ENCODE data around the gene SCTR.

Gene SCTR

DNA sequence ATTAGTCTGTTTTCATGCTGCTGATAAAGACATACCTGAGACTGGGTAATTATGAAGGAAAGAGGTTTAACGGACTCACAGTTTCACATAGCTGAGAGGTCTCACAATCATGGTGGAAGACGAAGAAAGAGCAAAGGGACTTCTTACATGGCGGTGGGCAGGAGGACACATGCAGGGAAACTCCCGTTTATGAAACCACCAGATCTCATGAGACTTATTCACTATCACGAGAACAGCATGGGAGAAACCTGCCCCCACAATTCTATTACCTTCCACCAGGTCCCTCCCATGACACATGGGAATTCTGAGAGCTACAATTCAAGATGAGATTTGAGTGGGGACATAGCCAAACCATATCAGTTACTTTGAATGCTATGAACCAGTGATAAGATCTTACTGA is 44.1 kb downstream of the SCTR start:
- TF ChIP-seq EZH2phosphoT487 (IDR thresholded peaks at IDR 0.05; ENCODE audit: low read depth), result no peak
- no peak for TF ChIP-seq CTCF (IDR thresholded peaks at IDR 0.05; ENCODE audit: low read depth, low read length)
- H3K27ac ChIP-seq (ENCODE audit: low read length), result no peak overlapping the region
- H3K36me3 ChIP-seq (replicated peaks; ENCODE audit: low read depth, low read length), result no peaks in the 10 kb centered on the region
- peaks cover 10% of the 10 kb centered on the region for H3K4me1 ChIP-seq (ENCODE audit: low read length)
- H3K9ac ChIP-seq (ENCODE audit: low read length), result no peak overlapping the region
- H3K4me2 ChIP-seq (ENCODE audit: low read length), result no peak overlapping the region
- no peaks in the 10 kb centered on the region for H4K20me1 ChIP-seq (ENCODE audit: insufficient read depth, low read length)
- no peaks in the 10 kb centered on the region for H3K79me2 ChIP-seq (ENCODE audit: low read length)
- H2AFZ ChIP-seq (ENCODE audit: low read depth, low read length), result no peak overlapping the region
- no peaks in the 10 kb centered on the region for H3K9me3 ChIP-seq (ENCODE audit: insufficient read depth, low read length)
- no peaks in the 10 kb centered on the region for H3K27me3 ChIP-seq (ENCODE audit: low read depth, low read length)
- no peak overlapping the region for H3K4me3 ChIP-seq (ENCODE audit: low read length)

DNA sequence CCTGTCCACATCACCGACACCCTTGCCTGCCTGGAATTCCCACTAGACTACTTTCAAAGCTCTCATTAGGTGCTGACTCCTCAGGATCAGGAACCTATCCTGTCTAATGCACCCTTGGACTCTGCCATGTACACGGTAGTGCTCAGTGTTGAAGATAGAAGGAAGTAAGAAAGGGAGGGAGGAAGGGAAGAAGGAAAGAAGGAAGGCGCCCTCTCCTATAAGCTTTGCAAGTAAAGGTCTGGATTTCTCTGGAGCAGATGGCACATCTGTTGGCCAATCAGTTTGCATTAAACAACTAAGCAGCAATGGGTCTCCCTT is 45.3 kb downstream of the SCTR start:
- no peak for TF ChIP-seq CTCF (IDR thresholded peaks at IDR 0.05; ENCODE audit: low read depth, low read length)
- TF ChIP-seq EZH2phosphoT487 (IDR thresholded peaks at IDR 0.05; ENCODE audit: low read depth), result no peak
- H3K9me3 ChIP-seq (ENCODE audit: insufficient read depth, low read length), result no peaks in the 10 kb centered on the region
- H3K4me2 ChIP-seq (ENCODE audit: low read length), result no peak overlapping the region
- no peaks in the 10 kb centered on the region for H3K27me3 ChIP-seq (ENCODE audit: low read depth, low read length)
- no peaks in the 10 kb centered on the region for H4K20me1 ChIP-seq (ENCODE audit: insufficient read depth, low read length)
- no peak overlapping the region for H3K27ac ChIP-seq (ENCODE audit: low read length)
- no peak overlapping the region for H2AFZ ChIP-seq (ENCODE audit: low read depth, low read length)
- peaks cover 10% of the 10 kb centered on the region for H3K4me1 ChIP-seq (ENCODE audit: low read length)
- no peak overlapping the region for H3K9ac ChIP-seq (ENCODE audit: low read length)
- H3K36me3 ChIP-seq (replicated peaks; ENCODE audit: low read depth, low read length), result no peaks in the 10 kb centered on the region
- H3K79me2 ChIP-seq (ENCODE audit: low read length), result no peaks in the 10 kb centered on the region
- no peak overlapping the region for H3K4me3 ChIP-seq (ENCODE audit: low read length)

DNA sequence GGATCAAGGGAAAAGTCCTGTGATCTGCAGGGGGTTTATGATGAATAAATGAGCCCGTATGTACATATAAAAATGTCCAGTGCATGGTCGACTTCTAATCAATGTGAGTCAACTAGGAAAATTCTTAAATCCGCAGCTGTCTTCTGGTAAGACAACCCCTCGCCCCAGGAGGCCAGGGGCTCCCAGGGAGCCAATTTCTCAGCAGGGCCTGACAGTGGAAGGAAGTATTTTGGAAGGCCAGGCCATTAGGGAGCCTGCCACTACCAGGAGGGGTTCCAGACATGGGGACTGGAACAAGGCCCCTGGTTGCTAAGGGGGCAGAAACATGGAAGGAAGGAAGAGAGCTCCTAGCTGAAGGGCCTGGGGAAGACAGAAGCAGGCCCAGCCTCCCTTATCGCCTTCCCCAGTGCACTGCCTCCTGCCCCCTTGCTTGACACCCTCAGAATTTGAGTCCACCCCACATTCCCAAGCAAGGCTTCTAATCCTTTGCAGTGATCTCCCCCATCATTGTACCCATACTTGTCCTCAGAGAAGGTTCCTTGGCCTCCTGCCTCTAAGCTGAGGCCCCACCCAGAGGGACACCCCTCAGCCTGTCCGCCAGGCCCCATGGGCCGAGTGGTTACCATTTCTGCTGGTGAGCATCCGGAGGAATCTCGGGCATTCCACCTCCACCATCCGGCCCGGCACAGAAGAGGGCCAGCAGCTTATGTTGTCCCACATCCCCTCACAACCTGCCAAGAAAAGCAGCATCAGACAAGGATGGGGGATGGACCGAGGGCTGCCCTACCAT is 45.9 kb downstream of the SCTR start:
- Histone ChIP-seq H4K20me1 (ENCODE audit: insufficient read depth, low read length) (no peaks in the 10 kb centered on the region), H3K4me3 (ENCODE audit: low read length) (no peak overlapping the region), H3K36me3 (replicated peaks; ENCODE audit: low read depth, low read length) (no peaks in the 10 kb centered on the region), H3K27me3 (ENCODE audit: low read depth, low read length) (no peaks in the 10 kb centered on the region), H3K4me1 (ENCODE audit: low read length) (peaks cover 9% of the 10 kb centered on the region), H3K79me2 (ENCODE audit: low read length) (no peaks in the 10 kb centered on the region), H3K9ac (ENCODE audit: low read length) (no peak overlapping the region), H3K4me2 (ENCODE audit: low read length) (no peak overlapping the region), H3K9me3 (ENCODE audit: insufficient read depth, low read length) (no peaks in the 10 kb centered on the region), H3K27ac (ENCODE audit: low read length) (no peak overlapping the region), H2AFZ (ENCODE audit: low read depth, low read length) (no peak overlapping the region)
- TF ChIP-seq CTCF (IDR thresholded peaks at IDR 0.05; ENCODE audit: low read depth, low read length) (no peak), EZH2phosphoT487 (IDR thresholded peaks at IDR 0.05; ENCODE audit: low read depth) (no peak)

DNA sequence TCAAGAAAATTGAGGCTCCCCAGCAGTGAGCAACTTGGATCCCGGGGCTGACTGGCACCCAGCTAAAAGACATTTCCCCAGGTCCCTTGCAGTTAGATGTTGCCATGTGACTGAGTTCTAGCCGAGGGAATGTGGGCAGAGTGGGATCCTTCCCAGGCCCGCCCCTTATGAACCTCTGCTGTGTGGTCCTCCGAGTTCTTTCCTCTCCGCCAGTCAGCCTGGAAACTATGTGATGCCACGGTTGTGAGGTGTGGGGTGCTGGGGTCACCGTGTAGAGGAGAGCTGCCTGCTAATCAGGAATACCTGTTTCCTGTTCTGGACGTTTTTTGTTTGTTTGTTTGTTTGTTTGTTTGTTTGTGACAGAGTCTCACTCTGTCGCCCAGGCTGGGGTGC is 47.2 kb downstream of the SCTR start:
- Histone ChIP-seq H3K9me3 (ENCODE audit: insufficient read depth, low read length) (no peaks in the 10 kb centered on the region), H4K20me1 (ENCODE audit: insufficient read depth, low read length) (no peaks in the 10 kb centered on the region), H3K27me3 (ENCODE audit: low read depth, low read length) (no peaks in the 10 kb centered on the region), H3K4me1 (ENCODE audit: low read length) (peaks cover 2% of the 10 kb centered on the region; the same call in 1 of the 2 replicates), H3K9ac (ENCODE audit: low read length) (no peak overlapping the region), H3K36me3 (replicated peaks; ENCODE audit: low read depth, low read length) (no peaks in the 10 kb centered on the region), H3K79me2 (ENCODE audit: low read length) (no peaks in the 10 kb centered on the region), H3K4me3 (ENCODE audit: low read length) (no peak overlapping the region), H2AFZ (ENCODE audit: low read depth, low read length) (no peak overlapping the region), H3K4me2 (ENCODE audit: low read length) (no peak overlapping the region), H3K27ac (ENCODE audit: low read length) (no peak overlapping the region)
- TF ChIP-seq EZH2phosphoT487 (IDR thresholded peaks at IDR 0.05; ENCODE audit: low read depth) (no peak), CTCF (IDR thresholded peaks at IDR 0.05; ENCODE audit: low read depth, low read length) (no peak)
